Omental fat pad (tissue), 4 donors: Measurements from ENCODE around the gene FAM222B. TPM values are rescaled to one million over a fixed set of nuclear protein-coding genes. Genes with fewer than 3 reads are reported as not detected.

ENCODE experiments used
- ATAC-seq: fragments of 150-250 bp; one replicate; pipeline ENCODE4 v1.9.1; 2016; ENCODE audit warnings: mild to moderate bottlenecking, moderate library complexity; ENCODE audit not compliant: low FRiP score
- DNase-seq: peaks from one replicate; pipeline ENCODE4 v3.0.0-alpha.2; 2019; ENCODE audit warnings: low spot score
- total RNA-seq, 4 donors: library from RNA; depleted of rRNA; stranded (reverse); fragments of >200 nt; gene quantifications; one replicate each; pipeline ENCODE4 v1.1.0, GENCODE V29; 2016
- TF ChIP-seq, protein P1 (sequence below), 3 donors: fragments of 450-650 bp; IDR thresholded peaks; one replicate each; pipeline ENCODE4 v1.5.1; 2016 to 2017; ENCODE audit warnings: antibody characterized with exemption in 3 of 3, mild to moderate bottlenecking in 3 of 3, moderate library complexity in 2 of 3

The FAM222B gene
- total RNA-seq, 4 donors from 2014 or later, result 12.2 to 19.0 (median 14.0) TPM

DNA sequence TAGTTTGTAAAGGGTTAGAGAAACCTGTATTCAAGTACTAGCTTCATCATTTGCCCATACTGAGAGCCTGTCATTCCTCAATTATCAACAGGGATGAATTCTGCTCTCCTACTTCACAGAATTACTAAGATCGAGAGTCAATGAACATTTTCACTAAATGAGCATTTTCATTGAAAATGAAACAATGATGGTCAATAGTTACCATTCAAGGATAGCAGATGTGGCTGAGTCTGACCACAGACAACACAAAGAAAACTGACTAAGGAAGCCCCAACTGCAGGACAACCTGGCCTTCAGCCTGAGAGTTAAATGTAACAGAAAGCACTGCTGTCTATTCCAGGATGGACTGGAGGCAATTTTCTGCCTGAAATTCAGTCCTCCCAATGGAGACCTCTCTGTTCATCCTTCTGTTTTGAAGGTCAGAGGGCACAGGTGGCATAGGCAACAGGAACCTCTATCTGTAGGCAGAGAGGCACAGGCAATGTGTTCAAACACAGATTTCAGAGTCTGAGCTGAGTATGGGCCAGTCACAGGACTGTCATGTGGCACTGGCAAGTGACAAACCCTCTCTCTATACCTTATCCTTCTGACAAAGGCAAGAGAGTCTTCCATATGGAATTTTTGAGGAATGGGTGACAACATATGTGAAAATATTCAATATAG, 79.3 kb downstream of the FAM222B start:
- ATAC-seq, result peak; percentile 30
- DNase-seq, result no peak
- TF ChIP-seq, protein P1, sequence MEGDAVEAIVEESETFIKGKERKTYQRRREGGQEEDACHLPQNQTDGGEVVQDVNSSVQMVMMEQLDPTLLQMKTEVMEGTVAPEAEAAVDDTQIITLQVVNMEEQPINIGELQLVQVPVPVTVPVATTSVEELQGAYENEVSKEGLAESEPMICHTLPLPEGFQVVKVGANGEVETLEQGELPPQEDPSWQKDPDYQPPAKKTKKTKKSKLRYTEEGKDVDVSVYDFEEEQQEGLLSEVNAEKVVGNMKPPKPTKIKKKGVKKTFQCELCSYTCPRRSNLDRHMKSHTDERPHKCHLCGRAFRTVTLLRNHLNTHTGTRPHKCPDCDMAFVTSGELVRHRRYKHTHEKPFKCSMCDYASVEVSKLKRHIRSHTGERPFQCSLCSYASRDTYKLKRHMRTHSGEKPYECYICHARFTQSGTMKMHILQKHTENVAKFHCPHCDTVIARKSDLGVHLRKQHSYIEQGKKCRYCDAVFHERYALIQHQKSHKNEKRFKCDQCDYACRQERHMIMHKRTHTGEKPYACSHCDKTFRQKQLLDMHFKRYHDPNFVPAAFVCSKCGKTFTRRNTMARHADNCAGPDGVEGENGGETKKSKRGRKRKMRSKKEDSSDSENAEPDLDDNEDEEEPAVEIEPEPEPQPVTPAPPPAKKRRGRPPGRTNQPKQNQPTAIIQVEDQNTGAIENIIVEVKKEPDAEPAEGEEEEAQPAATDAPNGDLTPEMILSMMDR (IDR thresholded peaks at IDR 0.05), result no peak

DNA sequence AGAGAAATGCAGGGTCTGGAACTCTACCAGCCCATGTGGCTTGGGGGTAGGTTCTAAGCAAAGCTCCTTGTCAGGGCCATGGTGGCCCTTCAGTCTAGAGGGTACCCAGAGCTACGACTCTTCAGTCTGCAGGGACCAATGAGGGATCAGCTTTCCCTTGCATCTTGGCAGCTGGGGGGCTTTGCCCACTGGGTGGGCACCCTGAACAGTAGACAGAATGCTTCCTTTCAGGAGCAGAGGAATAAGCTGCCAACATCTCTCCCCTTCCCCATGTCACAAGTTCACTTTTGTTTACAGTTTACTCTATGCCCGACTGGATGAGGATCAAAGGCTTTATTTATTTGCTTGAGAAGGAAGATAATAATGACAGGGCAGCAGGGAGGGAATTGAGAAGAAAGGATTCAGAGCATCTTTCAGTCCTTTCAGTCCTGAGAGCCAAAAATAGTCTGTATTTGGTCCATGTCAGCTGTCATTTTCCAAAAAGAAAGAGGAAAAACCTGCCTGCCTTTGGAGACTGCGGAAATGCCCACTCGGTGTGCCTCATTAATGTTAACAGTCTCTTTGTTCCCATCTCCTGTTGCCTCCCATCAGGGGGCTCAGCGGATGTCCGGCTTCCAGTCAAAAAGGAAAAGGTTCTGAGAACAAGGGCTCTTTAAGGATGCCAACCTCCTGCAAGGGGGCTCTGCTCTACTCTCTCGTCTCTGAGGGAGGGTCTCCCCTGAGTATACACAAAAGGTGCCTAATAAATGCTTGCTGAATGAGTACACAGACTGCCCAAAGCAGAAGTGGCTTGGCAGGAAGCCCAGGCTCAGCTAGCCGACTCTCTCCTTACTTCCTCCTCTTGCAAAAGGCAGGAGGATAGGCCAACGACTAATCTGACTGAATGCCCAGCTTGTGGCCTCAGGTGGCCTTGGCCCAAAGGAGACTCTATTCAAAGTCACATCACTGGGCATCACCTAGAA, 81.7 kb downstream of the FAM222B start:
- ATAC-seq (no peak), DNase-seq (no peak)
- TF ChIP-seq, protein P1 (IDR thresholded peaks at IDR 0.05), result no peak

DNA sequence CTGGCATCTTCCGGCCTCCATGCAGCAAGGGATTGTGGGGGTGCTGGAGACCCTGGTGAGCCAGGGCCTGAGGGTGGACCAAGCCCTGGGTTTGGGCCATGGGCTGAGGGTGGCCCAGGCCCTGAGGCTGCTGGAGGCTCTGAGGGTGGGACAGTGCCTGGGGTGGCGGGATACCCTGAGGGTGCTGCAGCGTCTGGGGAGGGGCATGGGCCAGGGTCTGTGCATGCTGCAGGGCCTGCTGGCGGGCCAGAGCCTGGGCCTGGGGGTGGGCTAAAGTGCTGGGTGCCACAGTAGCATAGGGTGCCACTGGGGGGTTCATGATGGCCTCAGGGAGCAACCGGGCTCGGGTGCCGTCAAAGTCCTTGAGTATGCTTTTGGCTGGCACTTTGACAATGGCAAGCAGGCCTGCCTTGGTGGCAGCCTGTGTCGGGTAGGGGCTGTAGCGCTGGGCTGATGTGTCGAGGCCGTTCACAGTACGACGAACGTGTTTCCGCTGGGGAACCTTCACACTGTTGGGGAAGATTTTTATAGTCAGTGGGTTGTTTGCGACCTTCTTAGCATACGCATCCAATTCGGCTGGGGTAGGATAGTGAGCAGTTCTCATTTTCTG, 83.2 kb downstream of the FAM222B start:
- TF ChIP-seq, protein P1 (IDR thresholded peaks at IDR 0.05), result no peak
- no peak for DNase-seq

DNA sequence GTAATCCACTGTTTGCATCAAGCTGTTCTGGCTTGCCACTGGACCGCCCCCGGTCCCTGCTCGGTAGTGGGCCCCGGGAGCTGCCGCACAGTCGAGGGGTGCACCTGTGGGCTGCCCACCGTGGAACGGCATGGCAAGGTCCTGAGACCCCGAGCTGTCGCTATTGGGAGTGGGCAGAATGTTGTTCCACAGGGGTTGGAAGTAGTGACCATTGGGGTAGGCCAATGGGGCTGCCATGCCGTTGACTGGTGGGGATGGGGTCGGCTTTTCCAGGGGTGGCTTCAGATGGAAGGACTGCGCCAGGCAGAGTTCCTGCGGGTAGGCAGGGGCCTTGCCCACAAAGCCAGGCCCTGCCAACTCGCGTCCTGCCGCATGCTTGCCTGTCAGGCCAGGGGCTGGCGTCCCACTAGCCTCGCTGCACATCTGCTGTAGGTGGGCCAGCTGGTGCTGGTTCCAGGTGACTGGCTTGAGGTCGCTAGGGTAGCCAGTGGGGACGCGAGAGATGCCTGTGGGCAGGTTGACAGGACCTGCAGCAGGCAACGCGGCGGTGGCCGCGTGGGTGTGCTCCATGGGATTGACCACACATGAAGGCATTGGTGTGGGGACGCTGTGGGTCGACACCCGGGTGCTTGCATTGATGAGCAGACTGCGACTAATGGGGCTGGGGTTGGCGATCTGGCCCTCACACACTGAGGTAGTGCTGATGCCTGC, 84.0 kb downstream of the FAM222B start:
- DNase-seq (no peak), ATAC-seq (peak; percentile 35)
- TF ChIP-seq, protein P1 (IDR thresholded peaks at IDR 0.05), result no peak

More for the DNA sequence above, 83.2 kb downstream of the FAM222B start:
- peak; percentile 10 for ATAC-seq

DNA sequence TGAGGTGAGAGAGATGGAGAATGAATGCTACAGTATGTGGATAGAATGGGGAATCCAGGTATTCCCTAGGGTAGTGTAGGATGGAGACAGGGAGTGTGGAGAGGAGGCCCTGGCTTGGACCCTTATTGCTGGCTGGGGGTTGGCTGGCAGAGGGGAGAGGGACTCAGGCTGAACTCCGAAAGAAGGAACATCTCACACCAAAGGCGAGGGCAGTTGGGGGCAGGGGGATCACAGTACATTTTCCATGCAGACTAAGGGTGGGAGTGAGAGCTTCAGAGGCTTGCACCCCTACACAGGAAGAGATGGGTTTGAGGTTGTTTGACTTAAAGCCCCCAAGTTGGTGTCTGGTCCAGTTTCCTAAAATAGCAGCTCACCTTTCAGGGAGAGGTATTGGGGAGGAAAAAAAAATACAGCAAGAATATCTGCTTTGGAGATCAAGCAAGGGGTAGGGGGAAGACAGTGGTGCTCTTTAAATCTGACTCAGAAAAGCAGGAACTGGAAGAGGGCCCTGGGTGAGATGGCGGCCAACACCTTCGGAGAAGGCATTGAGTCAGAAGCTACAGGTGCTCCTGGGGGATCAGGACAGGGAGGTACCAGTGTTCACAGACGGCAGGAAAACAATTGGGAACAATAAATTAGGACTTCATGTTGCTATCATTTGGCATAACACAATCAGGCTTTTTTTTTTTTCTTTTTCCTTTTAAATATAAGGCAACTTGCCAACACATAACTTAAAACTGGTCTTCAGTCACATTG, 86.4 kb downstream of the FAM222B start:
- DNase-seq (no peak), ATAC-seq (no peak)
- TF ChIP-seq, protein P1 (IDR thresholded peaks at IDR 0.05), result no peak

DNA sequence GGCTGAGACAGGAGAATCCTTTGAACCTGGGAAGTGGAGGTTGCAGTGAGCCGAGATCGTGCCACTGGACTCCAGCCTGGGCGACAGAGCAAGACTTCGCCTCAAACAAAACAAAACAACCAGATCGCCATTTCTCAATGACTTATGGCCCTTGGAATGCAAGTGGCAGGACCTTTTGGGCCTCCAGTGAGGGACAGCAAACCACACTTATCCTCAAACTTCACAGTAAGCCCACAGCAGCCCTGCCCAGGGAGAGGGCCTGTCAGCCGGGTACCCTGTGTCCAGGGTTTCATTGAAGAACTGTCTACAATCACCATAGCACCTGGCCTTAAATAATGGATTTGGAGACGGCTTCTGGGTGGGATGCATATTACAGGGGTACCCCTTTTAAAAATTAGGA, 87.1 kb downstream of the FAM222B start:
- no peak for DNase-seq
- TF ChIP-seq, protein P1 (IDR thresholded peaks at IDR 0.05), result no peak
- no peak for ATAC-seq
